Natural killer cell (primary cell): ENCODE measurements around the gene PLD2. TPM values are rescaled to one million over a fixed set of nuclear protein-coding genes. Genes with fewer than 3 reads are reported as not detected.

Experiments used
- ATAC-seq, 3 donors: fragments of 150-1000 bp in 2 of 3; fragments of 200-7000 bp in 1 of 3; cut with Tn5 transposase; 1 replicate in 1 of 3; 2 replicates in 2 of 3; pipeline ENCODE4 v1.10.0; 2021; ENCODE audit warnings: mild to moderate bottlenecking in 2 of 3, moderate library complexity in 2 of 3
- DNase-seq, 2 donors: peaks; one replicate each; pipeline versions ENCODE4 v3.0.0 to v3.0.0-alpha.2; 2013 to 2021; ENCODE audit warnings: mixed read lengths in 1 of 2
- H3K27ac ChIP-seq: one replicate; pipeline ENCODE4 v1.5.1; 2013; ENCODE audit warnings: mild to moderate bottlenecking, low read length
- H3K27me3 ChIP-seq: one replicate; pipeline ENCODE4 v1.6.1; 2013; ENCODE audit warnings: low read length; ENCODE audit not compliant: control insufficient read depth, insufficient read depth
- H3K36me3 ChIP-seq: one replicate; pipeline ENCODE4 v1.6.1; 2013; ENCODE audit warnings: low read length; ENCODE audit not compliant: control insufficient read depth, insufficient read depth
- H3K4me1 ChIP-seq: one replicate; pipeline ENCODE4 v1.6.1; 2013; ENCODE audit warnings: low read length; ENCODE audit not compliant: control insufficient read depth, insufficient read depth
- H3K4me3 ChIP-seq: one replicate; pipeline ENCODE4 v1.5.1; 2013; ENCODE audit warnings: low read length
- H3K9me3 ChIP-seq: one replicate; pipeline ENCODE4 v1.6.1; 2013; ENCODE audit warnings: low read length; ENCODE audit not compliant: control insufficient read depth, insufficient read depth
- H3K27ac Mint-ChIP-seq, 2 donors: one replicate each; pipeline ENCODE4 v1.8.0; 2022; ENCODE audit warnings: mild to moderate bottlenecking in 2 of 2, mixed read lengths in 2 of 2, moderate library complexity in 1 of 2
- H3K27me3 Mint-ChIP-seq, 2 donors: one replicate each; pipeline ENCODE4 v1.8.0; 2022; ENCODE audit warnings: low read depth in 2 of 2, mixed read lengths in 2 of 2
- H3K36me3 Mint-ChIP-seq: one replicate; pipeline ENCODE4 v1.8.0; 2022; ENCODE audit warnings: mixed read lengths
- H3K4me1 Mint-ChIP-seq, 2 donors: one replicate each; pipeline ENCODE4 v1.8.0; 2022; ENCODE audit warnings: mixed read lengths in 2 of 2
- H3K4me3 Mint-ChIP-seq: one replicate; pipeline ENCODE4 v1.8.0; 2022; ENCODE audit warnings: mild to moderate bottlenecking, moderate library complexity, mixed read lengths
- H3K9me3 Mint-ChIP-seq, 2 donors: one replicate each; pipeline ENCODE4 v1.8.0; 2022; ENCODE audit warnings: mixed read lengths in 2 of 2
- CTCF ChIP-seq: fragments of 200-600 bp; IDR thresholded peaks from one replicate; pipeline ENCODE4 v1.8.0; 2022; ENCODE audit warnings: antibody characterized with exemption
- WGBS: methylation state at CpG from one replicate; pipeline ENCODE4 v1.1.7; 2013; ENCODE audit warnings: missing lambda C conversion rate; ENCODE audit not compliant: insufficient coverage; 5-methylcytosine and 5-hydroxymethylcytosine counted together
- intact Hi-C: fragments of 100-400 bp; cut with micrococcal nuclease; formaldehyde crosslinking; loops from one replicate; pipeline ENCODE4 v1.14.2; 2022
- total RNA-seq, 4 donors: library from RNA; stranded (reverse); fragments of 120-200 nt in 1 of 4; gene quantifications; one replicate each; pipeline versions ENCODE4 v1.2.3 to v1.2.4, GENCODE V29; 2013 to 2022

The PLD2 gene
- total RNA-seq, 3 donors from 2014 or later (not counting 1 experiment from before 2014, with no cell fraction given) = 20.8 to 22.7 (median 21.3) TPM

- no peak for DNase-seq
These were observed 35.3 kb upstream of the PLD2 start, which contains the start of gene TM4SF5 for GRCh38 chr17:4771519-4772234. TSS of gene TM4SF5 (plus strand) at chr17:4771886. CDS start at chr17:4771923, 37 bp downstream.

GRCh38 chr17:4772235-4772613 lies 34.7 kb upstream of the PLD2 start:
- Mint-ChIP-seq H3K4me1 (no peaks in the 10 kb centered on the region), H3K36me3 (no peaks in the 10 kb centered on the region), H3K27ac (no peak overlapping the region), H3K4me3 (no peak overlapping the region), H3K27me3 (peaks cover 5 to 20% of the 10 kb centered on the region in 2 donors), H3K9me3 (no peaks in the 10 kb centered on the region)
- intact Hi-C loops = no loop called here
- TF ChIP-seq CTCF = no peak
- no peaks in the 10 kb centered on the region for H3K27me3 ChIP-seq
- ATAC-seq (no peak), DNase-seq (no peak)
- H3K9me3 ChIP-seq = no peaks in the 10 kb centered on the region
- 87% methylated on average over 10 of the region's 10 CpGs for WGBS
- H3K27ac ChIP-seq = no peak overlapping the region
- H3K4me3 ChIP-seq = no peak overlapping the region
- H3K4me1 ChIP-seq = no peaks in the 10 kb centered on the region
- no peaks in the 10 kb centered on the region for H3K36me3 ChIP-seq

More at GRCh38 chr17:4771519-4772234, 35.3 kb upstream of the PLD2 start, which contains the start of gene TM4SF5:
- no peaks in the 10 kb centered on the region for H3K4me1 Mint-ChIP-seq
- Histone ChIP-seq H3K36me3 (no peaks in the 10 kb centered on the region), H3K27ac (no peak within 1 kb of the TSS), H3K4me3 (no peak within 1 kb of the TSS), H3K4me1 (no peaks in the 10 kb centered on the region), H3K27me3 (no peaks in the 10 kb centered on the region), H3K9me3 (no peaks in the 10 kb centered on the region)
- H3K36me3 Mint-ChIP-seq = no peaks in the 10 kb centered on the region
- WGBS = 72% methylated on average over 13 of the region's 13 CpGs
- H3K9me3 Mint-ChIP-seq = no peaks in the 10 kb centered on the region
- H3K27ac Mint-ChIP-seq = no peak within 1 kb of the TSS
- peaks cover 5 to 20% of the 10 kb centered on the region in 2 donors for H3K27me3 Mint-ChIP-seq
- TF ChIP-seq CTCF = no peak
- no peak within 1 kb of the TSS for H3K4me3 Mint-ChIP-seq
- intact Hi-C loops = no loop called here
- ATAC-seq = no peak

- H3K27ac ChIP-seq = no peak overlapping the region
- H3K4me3 ChIP-seq = no peak overlapping the region
- Mint-ChIP-seq H3K4me1 (peaks cover 0 to 5% of the 10 kb centered on the region in 2 donors), H3K9me3 (no peaks in the 10 kb centered on the region), H3K27ac (no peak overlapping the region), H3K27me3 (peaks cover 14 to 35% of the 10 kb centered on the region in 2 donors), H3K36me3 (no peaks in the 10 kb centered on the region), H3K4me3 (no peak overlapping the region)
- H3K9me3 ChIP-seq = no peaks in the 10 kb centered on the region
- 90% methylated on average over 9 of the region's 9 CpGs for WGBS
- intact Hi-C loops = no loop called here
- H3K4me1 ChIP-seq = no peaks in the 10 kb centered on the region
- H3K36me3 ChIP-seq = no peaks in the 10 kb centered on the region
- DNase-seq = no peak
- peaks cover 8% of the 10 kb centered on the region for H3K27me3 ChIP-seq
- no peak for ATAC-seq
- TF ChIP-seq CTCF = no peak
These were observed 28.8 kb upstream of the PLD2 start for GRCh38 chr17:4777969-4778760.
